T47D (cell line): Measurements from ENCODE around the gene TIMP3.
"Not testable (repeated sequence)": the region's sequence is repeated elsewhere in the genome, so short reads cannot be mapped to it uniquely, and the experiment has no call there.

ENCODE experiments used
- DNase-seq, 2 experiments: peaks; one replicate each; pipeline versions ENCODE4 v3.0.0 to v3.0.0-alpha.2; 2011 to 2012; ENCODE audit warnings: low read depth in 1 of 2, low spot score in 1 of 2
- JUND ChIP-seq: IDR thresholded peaks from 2 replicates; pipeline ENCODE4 v1.6.1; 2012; ENCODE audit warnings: low read depth
- in situ Hi-C: cut with HindIII; loops from 2 replicates; pipeline ENCODE4 v1.10.0; 2016; ENCODE audit warnings: low sequenced_read_pairs, low pct_unique_long_range_greater_than_20kb

The TIMP3 gene

DNA sequence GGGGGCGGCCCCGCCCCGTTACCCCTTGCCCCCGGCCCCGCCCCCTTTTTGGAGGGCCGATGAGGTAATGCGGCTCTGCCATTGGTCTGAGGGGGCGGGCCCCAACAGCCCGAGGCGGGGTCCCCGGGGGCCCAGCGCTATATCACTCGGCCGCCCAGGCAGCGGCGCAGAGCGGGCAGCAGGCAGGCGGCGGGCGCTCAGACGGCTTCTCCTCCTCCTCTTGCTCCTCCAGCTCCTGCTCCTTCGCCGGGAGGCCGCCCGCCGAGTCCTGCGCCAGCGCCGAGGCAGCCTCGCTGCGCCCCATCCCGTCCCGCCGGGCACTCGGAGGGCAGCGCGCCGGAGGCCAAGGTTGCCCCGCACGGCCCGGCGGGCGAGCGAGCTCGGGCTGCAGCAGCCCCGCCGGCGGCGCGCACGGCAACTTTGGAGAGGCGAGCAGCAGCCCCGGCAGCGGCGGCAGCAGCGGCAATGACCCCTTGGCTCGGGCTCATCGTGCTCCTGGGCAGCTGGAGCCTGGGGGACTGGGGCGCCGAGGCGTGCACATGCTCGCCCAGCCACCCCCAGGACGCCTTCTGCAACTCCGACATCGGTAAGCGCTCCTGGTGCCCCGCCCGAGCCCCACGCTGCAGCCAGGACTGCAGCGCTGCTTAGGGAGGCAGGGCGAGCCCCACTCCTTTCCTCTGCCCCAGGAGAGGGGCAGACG lies at the start of gene TIMP3:
Gene TIMP3 (plus strand): TSS at position 169 of the 700 bp plus-strand sequence. CDS start 297 bp downstream, at position 466.
- peak; percentile 20 to 39 for DNase-seq
- no peak for TF ChIP-seq JUND
- in situ Hi-C loops, result no loop called here

DNA sequence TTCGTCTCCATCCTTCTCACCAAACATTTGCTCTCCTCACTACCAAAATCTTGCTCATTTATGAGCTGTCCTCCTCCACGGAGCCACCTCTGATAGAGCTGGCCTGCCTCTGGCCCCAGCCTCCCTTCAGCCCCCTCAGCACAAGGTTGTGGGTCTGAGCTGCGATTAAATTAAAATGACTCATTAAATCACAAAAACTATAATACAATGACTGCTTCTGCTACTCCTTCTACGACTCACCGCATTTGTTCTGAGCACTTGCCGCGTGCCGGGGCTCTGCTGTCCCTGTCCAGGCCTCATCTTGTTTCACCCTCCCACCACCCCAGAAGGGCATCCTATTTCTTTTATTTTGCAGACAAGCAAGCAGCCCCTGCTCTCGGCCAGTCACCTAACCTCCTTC lies 49.2 kb upstream of the TIMP3 start:
- in situ Hi-C loops, result no loop called here
- no peak for TF ChIP-seq JUND

DNA sequence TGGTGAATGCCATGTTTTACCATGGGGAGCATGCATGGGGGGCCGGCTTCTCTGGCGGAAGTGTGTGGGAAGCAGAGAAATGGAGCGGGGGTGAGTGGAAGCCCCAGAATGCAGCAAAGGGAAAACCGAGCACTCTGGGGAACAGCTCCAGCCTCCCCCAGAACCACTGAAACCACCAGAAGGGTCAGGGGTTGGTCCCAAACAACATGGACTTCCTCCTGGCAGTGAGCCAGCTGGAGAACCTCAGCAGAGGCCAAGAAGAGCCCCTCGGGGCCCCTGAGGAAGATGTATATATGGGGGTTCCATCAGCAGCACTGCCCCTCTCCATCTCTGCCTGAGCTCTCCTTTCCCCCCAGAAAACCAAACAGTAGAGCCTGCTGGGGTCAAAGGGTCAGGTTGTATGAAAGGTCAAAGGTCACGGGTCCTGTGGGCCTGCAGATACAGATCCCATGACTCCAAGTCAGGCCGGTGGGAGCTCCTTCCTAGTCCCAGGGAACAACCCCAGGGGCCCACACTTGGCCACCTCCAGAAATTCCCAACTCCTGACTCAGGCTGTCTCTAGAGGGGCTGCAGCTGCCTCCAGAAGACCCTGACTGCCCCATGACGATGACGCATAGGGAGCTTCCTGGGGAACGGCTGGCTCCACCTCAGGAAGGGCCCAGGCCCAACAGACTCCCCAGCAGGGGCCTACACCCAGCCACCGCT lies 48.5 kb upstream of the TIMP3 start:
- in situ Hi-C loops, result no loop called here
- TF ChIP-seq JUND, result no peak
- DNase-seq, result no peak

More for the DNA sequence above, 49.2 kb upstream of the TIMP3 start:
- DNase-seq, result no peak

DNA sequence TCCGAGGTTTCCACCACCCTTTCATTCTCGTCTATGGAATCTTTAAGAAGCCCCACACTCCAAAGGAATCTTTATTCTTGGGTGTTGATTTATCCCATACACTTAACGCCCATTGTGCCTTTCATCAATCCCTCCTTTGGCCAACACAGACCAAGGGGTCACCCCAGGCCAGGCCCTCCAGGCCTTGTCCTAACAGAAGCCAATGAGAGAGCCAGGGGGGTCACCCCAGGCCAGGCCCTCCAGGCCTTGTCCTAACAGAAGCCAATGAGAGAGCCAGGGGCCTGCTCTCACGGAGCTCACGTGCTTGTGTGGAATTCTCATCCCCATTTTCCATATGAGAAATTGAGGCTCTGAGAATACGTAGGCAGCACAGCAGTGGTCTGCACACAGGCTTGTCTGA lies 47.9 kb upstream of the TIMP3 start:
- DNase-seq, result no peak
- TF ChIP-seq JUND, result no peak
- in situ Hi-C loops, result no loop called here

DNA sequence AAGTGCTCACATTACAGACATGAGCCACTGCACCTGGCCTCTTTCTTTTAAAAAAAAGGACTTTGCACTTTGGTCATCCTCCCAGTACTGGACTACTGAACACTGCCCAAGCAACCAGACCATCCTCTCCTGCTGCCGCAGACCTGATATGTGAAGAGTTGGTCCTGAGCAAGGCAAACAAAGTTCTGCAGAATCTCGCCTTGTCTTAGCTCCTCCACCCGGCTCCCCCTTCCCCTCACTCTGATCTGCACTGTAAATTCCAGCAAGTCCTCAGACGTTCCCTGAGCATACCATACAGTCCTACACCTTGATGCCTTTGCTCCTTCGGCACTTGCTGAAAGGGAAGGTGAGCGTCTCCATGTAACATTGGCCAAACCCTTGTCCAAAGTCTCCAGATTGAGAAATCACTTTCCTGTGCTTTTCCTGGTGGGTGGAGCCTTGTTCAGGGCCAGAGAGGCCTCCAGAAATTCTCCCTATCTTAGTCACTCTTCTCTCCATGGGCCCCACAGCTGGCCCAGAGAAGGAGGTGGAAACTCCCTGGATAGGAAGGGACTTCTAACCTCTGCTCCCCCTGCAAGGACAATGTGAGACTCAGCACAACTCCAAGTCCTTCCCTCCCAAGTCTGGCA lies 47.0 kb upstream of the TIMP3 start:
- in situ Hi-C loops, result no loop called here
- TF ChIP-seq JUND, result no peak
- no peak for DNase-seq

DNA sequence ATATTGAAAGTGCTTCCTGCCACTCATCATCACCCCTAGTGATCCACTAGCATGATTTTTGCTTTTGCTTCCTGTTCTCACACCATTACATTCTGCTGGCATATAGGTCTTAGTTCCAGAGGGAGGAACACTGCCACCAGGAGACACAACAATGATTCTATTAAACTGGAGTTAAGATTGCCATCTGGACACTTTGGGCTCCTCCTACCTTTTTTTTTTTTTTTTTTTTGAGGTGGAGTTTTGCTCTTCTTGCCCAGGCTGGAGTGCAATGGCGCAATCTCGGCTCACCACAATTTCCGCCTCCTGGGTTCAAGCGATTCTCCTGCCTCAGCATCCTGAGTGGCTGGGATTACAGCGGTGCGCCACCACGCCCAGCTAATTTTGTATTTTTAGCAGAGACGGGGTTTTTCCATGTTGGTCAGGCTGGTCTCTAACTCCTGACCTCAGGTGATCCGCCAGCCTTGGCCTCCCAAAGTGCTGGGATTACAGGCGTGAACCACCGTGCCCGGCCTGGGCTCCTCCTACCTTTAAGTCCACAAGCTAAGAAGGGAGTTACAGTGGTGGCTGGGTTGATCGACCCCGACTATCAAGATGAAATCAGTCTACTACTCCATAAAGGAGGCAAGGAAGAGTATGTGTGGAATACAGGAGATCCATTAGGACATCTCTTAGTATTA lies 44.3 kb upstream of the TIMP3 start:
- DNase-seq, in situ Hi-C loops: not testable (repeated sequence)

DNA sequence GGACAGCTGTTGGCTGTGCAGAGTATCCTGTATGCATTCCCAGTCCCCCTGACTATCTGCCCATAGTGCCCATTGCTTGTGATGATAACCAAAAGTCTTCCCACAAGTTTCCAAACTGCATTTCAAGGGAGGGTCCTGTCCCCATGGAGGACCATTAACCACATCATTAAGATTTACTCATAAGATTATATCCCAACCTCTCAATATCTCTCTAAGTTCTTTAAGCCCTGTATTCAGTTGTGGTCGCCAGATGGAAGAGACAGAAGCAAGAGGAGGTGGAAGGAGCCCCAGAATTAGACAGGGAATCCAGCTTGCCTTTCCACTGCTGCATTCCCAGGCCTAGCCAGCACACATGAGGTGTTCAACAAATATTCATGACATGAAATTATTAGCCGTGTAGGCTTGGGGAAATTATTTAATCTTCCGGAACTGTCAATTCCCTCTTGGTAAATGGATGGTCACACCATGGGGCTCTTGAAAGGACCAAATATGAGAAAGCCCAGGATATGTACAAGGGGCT lies 42.6 kb upstream of the TIMP3 start:
- in situ Hi-C loops, result no loop called here
- DNase-seq, result no peak
- TF ChIP-seq JUND, result no peak

DNA sequence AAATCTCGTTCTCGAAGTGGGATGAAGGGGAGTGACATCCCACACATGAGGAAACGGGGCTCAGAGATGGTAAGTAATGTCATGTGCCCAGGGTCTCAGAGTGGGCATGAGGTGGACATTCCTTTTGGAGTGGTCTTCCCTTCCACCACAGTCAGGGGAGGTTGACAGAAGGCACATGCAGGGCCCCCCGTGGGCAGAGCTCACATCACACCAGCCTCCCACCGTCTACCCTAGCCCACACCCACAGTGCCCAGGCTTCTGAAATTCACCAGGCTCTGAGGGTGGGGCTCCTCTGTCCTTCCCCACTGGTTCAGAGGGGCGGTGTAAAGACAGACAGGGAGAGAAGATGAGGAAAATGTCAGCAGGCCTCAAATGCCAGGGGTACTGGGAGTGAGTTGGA lies 41.1 kb upstream of the TIMP3 start:
- no peak for TF ChIP-seq JUND
- in situ Hi-C loops, result no loop called here
- DNase-seq, result no peak

DNA sequence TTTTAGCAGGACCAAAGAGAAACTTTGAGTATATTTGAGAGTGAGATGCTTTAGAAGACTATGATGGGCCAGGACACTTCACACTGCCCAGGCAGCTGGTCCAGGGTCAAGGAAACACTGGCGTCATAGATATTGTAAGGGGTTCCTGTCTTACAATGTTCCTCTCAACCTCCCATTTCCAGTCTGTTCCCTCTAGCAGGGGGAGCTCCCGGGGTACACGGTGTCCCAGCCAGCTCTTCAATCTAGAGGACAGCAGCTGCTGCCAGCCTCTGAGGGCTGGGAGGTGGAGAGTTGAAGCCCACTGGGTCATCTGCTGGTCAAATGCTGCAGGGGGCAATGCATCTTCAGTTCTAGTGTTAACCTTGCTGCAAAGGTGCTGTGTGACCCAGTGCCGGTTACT lies 40.7 kb upstream of the TIMP3 start:
- in situ Hi-C loops, result no loop called here
- no peak for DNase-seq
- TF ChIP-seq JUND, result no peak

DNA sequence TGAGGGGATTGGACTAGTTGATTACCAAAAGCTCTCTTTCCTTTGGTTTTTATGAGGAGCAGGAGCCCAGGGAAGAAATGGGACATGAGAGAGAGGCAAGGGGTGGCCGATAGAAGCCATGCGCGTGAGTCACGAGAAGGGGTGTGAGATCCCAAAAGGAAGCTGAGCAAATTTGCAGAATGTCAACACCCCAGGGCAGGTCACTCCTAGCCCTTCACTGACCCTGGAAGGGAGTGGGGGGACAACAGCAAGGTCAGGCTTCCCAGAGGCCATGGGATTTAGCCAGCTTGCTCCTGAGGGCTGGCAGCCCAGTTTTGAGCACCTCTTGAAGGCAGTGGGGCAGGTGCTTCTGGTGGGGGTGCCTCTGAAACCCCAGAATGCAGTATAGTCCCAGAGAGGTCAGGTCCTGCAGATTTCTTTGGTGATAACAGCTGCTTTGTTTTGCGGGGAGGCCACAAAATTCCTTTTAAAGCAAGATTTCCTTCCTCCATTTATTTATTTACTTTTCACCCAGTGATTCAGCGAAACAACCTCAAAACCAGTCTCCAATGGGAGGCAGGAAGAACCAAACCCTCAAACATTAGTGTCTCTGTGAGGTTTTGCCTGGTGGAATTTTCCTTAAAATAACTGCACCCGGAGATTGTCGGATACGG lies 40.1 kb upstream of the TIMP3 start:
- in situ Hi-C loops, result no loop called here
- no peak for TF ChIP-seq JUND
- DNase-seq, result no peak

DNA sequence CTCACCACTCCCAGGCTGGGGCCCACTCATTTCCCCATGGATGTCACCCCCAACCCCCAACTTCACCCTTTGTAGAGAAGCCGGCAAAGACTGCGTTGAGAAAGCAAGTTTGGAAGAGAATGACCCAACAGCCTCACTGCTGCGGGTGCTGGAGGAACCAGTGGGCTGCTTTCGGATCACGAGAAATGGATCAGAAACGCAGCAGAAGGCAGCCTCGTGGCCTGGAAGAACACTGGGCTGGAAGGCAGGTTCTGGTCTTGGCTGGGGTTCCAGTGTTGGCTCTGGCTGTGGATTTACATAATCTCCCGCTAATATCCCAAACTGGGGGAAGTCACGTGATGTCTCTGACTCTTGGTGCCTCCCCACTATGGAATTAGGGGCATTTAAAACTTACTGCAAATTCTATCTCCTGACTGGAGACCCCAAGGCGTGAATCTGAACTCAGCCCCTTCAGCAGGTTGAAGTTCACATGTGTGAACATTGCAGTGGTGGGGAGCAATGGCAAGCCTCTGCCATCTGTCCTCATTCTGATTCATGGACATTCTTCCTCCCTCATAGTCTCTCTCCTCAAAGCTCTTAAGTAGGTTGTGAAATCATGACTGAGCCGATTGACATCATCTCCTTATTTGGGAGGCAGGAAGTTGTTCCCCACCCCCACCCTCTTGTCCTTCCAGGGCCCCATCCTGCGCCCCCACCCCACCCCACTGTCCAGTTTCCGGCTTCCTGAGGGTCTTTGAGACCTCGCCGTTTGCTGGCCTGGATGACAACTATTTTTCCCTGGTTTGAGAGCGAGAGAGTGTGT lies 37.0 kb upstream of the TIMP3 start:
- in situ Hi-C loops, result no loop called here
- no peak for DNase-seq

DNA sequence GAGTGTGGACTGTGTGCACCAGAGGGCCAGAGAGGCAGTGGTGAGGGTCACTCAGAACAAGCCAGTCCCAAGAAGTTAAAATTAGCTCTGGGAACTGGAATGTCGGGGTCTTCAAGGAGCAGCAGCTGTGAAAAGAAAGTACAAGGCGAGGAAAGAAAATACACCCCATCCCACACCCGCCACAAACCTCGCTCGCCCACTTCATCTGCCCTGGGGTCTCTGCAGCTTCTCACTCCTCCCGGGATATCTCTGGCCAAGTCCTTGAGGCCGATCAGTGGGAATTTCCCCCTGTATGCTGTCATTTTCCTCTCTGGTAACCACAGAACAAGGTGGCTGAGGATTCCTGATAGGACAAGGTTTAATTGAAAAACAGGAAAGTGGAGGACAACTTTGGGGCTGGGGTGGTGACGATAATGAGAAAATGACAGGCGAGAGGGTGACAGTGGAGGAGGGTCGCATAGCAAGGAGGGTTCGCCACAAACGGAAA lies 36.3 kb upstream of the TIMP3 start:
- no peak for TF ChIP-seq JUND
- in situ Hi-C loops, result no loop called here
- DNase-seq, result no peak

More for the DNA sequence above, 37.0 kb upstream of the TIMP3 start:
- TF ChIP-seq JUND, result no peak
